SK-N-SH (cell line): ENCODE measurements around the gene ARHGEF4. TPM values are rescaled to one million over a fixed set of nuclear protein-coding genes. Genes with fewer than 3 reads are reported as not detected.

Experiments used
- CTCF ChIA-PET: fragments of 300-600, 350-600 bp; formaldehyde crosslinking; extraction: SDS; loops from one replicate; lab custom pipeline; 2021; lab: Yijun Ruan, JAX
- POLR2A ChIA-PET: fragments of 350-600 bp; sonication (Branson Sonifier 250); formaldehyde crosslinking; extraction: SDS; loops from one replicate; lab custom pipeline; 2020; ENCODE audit warnings: antibody characterized with exemption, inconsistent platforms; lab: Yijun Ruan, JAX
- DNase-seq: peaks from one replicate; pipeline ENCODE4 v3.0.0; 2012
- H2AFZ ChIP-seq: fragments of 200-600 bp; sonication (generic); 2 replicates; pipeline ENCODE4 v1.8.1; 2016; ENCODE audit warnings: antibody characterized with exemption, mild to moderate bottlenecking, low read depth
- H3F3A ChIP-seq: fragments of 200-600 bp; sonication (generic); replicated peaks from 2 replicates; pipeline ENCODE3; 2016; ENCODE audit warnings: antibody characterized with exemption, mild to moderate bottlenecking; ENCODE audit not compliant: insufficient read depth
- H3K27ac ChIP-seq, 2 experiments: fragments of 200-500 bp in 1 of 2; fragments of 200-600 bp in 1 of 2; sonication (Bioruptor generic) in 1 of 2; sonication (generic), shearing (Covaris generic) in 1 of 2; 2 replicates each; pipeline versions ENCODE4 v1.5.1 to v1.6.1; 2014 to 2016; ENCODE audit warnings: low read depth in 2 of 2, inconsistent platforms in 1 of 2, low read length in 1 of 2, mild to moderate bottlenecking in 1 of 2, mixed read lengths in 1 of 2
- H3K27me3 ChIP-seq: fragments of 200-600 bp; sonication (generic), shearing (Covaris generic); 2 replicates; pipeline ENCODE4 v1.6.1; 2016; ENCODE audit warnings: mixed run types; ENCODE audit not compliant: insufficient read depth
- H3K36me3 ChIP-seq, 2 experiments: fragments of 200-500 bp in 1 of 2; fragments of 200-600 bp in 1 of 2; sonication (Bioruptor generic) in 1 of 2; sonication (generic) in 1 of 2; replicated peaks in 1 of 2; 2 replicates each; pipeline versions ENCODE3 to v1.5.1; 2014 to 2016; ENCODE audit warnings: low read length in 1 of 2, mild to moderate bottlenecking in 1 of 2; ENCODE audit not compliant: insufficient read depth in 2 of 2, control insufficient read depth in 1 of 2
- H3K4me1 ChIP-seq, 2 experiments: fragments of 200-500 bp in 1 of 2; fragments of 200-600 bp in 1 of 2; sonication (Bioruptor generic) in 1 of 2; sonication (generic), shearing (Covaris generic) in 1 of 2; 2 replicates each; pipeline versions ENCODE4 v1.5.1 to v1.6.1; 2014 to 2016; ENCODE audit warnings: low read depth in 1 of 2, low read length in 1 of 2, mixed run types in 1 of 2; ENCODE audit not compliant: insufficient read depth in 2 of 2, control insufficient read depth in 1 of 2
- H3K4me2 ChIP-seq: fragments of 200-600 bp; sonication (generic), shearing (Covaris generic); 2 replicates; pipeline ENCODE4 v1.6.1; 2017; ENCODE audit warnings: mixed run types
- H3K4me3 ChIP-seq, 2 experiments: fragments of 200-500 bp in 1 of 2; fragments of 200-600 bp in 1 of 2; sonication (Bioruptor generic) in 1 of 2; sonication (generic), shearing (Covaris generic) in 1 of 2; 2 replicates each; pipeline versions ENCODE4 v1.5.1 to v1.8.1; 2014 to 2016; ENCODE audit warnings: low read depth in 2 of 2, inconsistent platforms in 1 of 2, low read length in 1 of 2, mild to moderate bottlenecking in 1 of 2, mixed read lengths in 1 of 2, moderate library complexity in 1 of 2
- H3K79me2 ChIP-seq: fragments of 200-600 bp; sonication (generic); 2 replicates; pipeline ENCODE4 v1.8.1; 2017; ENCODE audit warnings: mild to moderate bottlenecking; ENCODE audit not compliant: insufficient read depth
- H3K9ac ChIP-seq: fragments of 200-600 bp; sonication (generic); 2 replicates; pipeline ENCODE4 v1.6.1; 2017; ENCODE audit warnings: mixed run types
- H3K9me2 ChIP-seq: fragments of 200-600 bp; sonication (generic); 2 replicates; pipeline ENCODE4 v1.6.1; 2017; ENCODE audit warnings: mixed run types
- H3K9me3 ChIP-seq: fragments of 200-600 bp; sonication (generic); 2 replicates; pipeline ENCODE4 v1.6.1; 2017; ENCODE audit warnings: mixed run types, mild to moderate bottlenecking, moderate library complexity
- H4K20me1 ChIP-seq: fragments of 200-600 bp; sonication (generic); 2 replicates; pipeline ENCODE4 v1.6.1; 2017; ENCODE audit warnings: mild to moderate bottlenecking, mixed run types; ENCODE audit not compliant: insufficient read depth
- EP300 ChIP-seq, 2 experiments: IDR thresholded peaks; 2 replicates each; pipeline versions ENCODE4 v1.4.0 to v1.6.1; 2012; ENCODE audit warnings: borderline replicate concordance in 1 of 2, low read depth in 1 of 2, low read length in 1 of 2
- FOSL2 ChIP-seq: IDR thresholded peaks from 2 replicates; pipeline ENCODE4 v1.4.0; 2012; ENCODE audit warnings: low read depth, mild to moderate bottlenecking, moderate library complexity, borderline replicate concordance
- FOXJ3 ChIP-seq: sonication (generic); formaldehyde crosslinking; IDR thresholded peaks from 2 replicates; pipeline ENCODE4 v1.5.1; 2020; ENCODE audit warnings: mild to moderate bottlenecking, missing genetic modification reagents
- GATA2 ChIP-seq: sonication (generic); formaldehyde crosslinking; IDR thresholded peaks from 2 replicates; pipeline ENCODE4 v1.5.0; 2020; ENCODE audit warnings: mild to moderate bottlenecking, missing genetic modification reagents
- IRF3 ChIP-seq: fragments of 150-350 bp; IDR thresholded peaks from 2 replicates; pipeline ENCODE4 v1.6.1; 2016; ENCODE audit warnings: mild to moderate bottlenecking, low read depth, low read length
- MAX ChIP-seq: IDR thresholded peaks from 2 replicates; pipeline ENCODE4 v1.4.0; 2012; ENCODE audit warnings: low read depth
- MEF2A ChIP-seq: IDR thresholded peaks from 2 replicates; pipeline ENCODE4 v1.4.0; 2012; ENCODE audit warnings: low read depth, borderline replicate concordance
- MXI1 ChIP-seq: IDR thresholded peaks from 2 replicates; pipeline ENCODE4 v1.6.1; 2012; ENCODE audit warnings: mild to moderate bottlenecking, low read depth, low read length, improper control_type of control experiment
- RCOR1 ChIP-seq: fragments of 150-350 bp; IDR thresholded peaks from 2 replicates; pipeline ENCODE4 v1.6.1; 2017; ENCODE audit warnings: antibody characterized with exemption, low read length
- RXRA ChIP-seq: IDR thresholded peaks from 2 replicates; pipeline ENCODE4 v1.4.0; 2012; ENCODE audit warnings: low read depth, mild to moderate bottlenecking, borderline replicate concordance
- SMC3 ChIP-seq: IDR thresholded peaks from 2 replicates; pipeline ENCODE4 v1.6.1; 2012; ENCODE audit warnings: low read depth, low read length, improper control_type of control experiment
- YY1 ChIP-seq: IDR thresholded peaks from 2 replicates; pipeline ENCODE4 v1.4.0; 2012; ENCODE audit warnings: low read depth, mild to moderate bottlenecking
- WGBS: methylation state at CpG from one replicate; pipeline ENCODE4 v1.1.6; 2017; ENCODE audit warnings: low lambda C conversion rate; 5-methylcytosine and 5-hydroxymethylcytosine counted together
- polyA plus RNA-seq, 3 experiments: library from polyadenylated mRNA; depleted of rRNA; stranded (reverse); fragments of >200 nt; gene quantifications; 2 replicates each; pipeline ENCODE4 v1.2.3, GENCODE V29; 2012
- TF ChIP-seq, protein P1 (sequence below): fragments of 150-350 bp; IDR thresholded peaks from 2 replicates; pipeline ENCODE4 v1.6.1; 2017; ENCODE audit warnings: antibody characterized with exemption, low read length, low read depth, borderline replicate concordance
- TF ChIP-seq, protein P2 (sequence below): IDR thresholded peaks from 2 replicates; pipeline ENCODE4 v1.4.0; 2012; ENCODE audit warnings: low read depth, borderline replicate concordance
- TF ChIP-seq, protein P3 (sequence below): IDR thresholded peaks from 2 replicates; pipeline ENCODE4 v1.4.0; 2012; ENCODE audit warnings: low read depth, borderline replicate concordance

The ARHGEF4 gene
- polyA plus RNA-seq, 1 of the 3 experiments (the other 2 are of a cell fraction) = 2.3 TPM

DNA sequence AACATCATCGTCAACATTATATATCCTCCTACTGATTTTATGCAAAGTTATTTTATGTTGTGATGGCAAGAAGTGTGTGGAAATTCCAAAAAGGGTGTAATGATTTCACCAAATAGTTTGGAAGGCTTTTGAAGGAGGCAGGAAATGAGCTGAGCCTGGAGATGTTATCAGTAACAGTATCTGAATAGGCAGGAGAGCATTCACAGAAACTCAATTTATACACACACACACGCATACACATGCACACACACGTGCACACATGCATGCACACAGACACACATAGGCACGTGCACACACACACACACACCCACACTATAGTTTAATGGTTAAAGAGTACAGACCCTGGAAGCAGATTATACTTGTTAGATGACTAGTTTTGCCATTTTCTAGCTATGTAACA lies 47.3 kb downstream of the ARHGEF4 start:
- Histone ChIP-seq H3K9me3 (no peaks in the 10 kb centered on the region), H4K20me1 (no peaks in the 10 kb centered on the region), H3K9ac (no peak overlapping the region), H3K4me2 (no peak overlapping the region)
- ChIA-PET CTCF (interaction anchor here (1.1 to 5.9 kb wide), 6 partner anchors 10 to 85 kb away, joined by 3 to 54 read pairs (median 10); no protein-coding TSS in a partner anchor), POLR2A (no interaction called here)
- TF ChIP-seq GATA2 (CRISPR knock-in tag) (peak; percentile 85), FOXJ3 (no peak), MAX (no peak), FOSL2 (no peak), RCOR1 (peak; percentile 41; the same call in 1 of the 2 replicates), SMC3 (no peak), RXRA (no peak), MXI1 (peak; percentile 38; the same call in 1 of the 2 replicates), YY1 (no peak), IRF3 (no peak), EP300 (IDR thresholded peaks at IDR 0.05; ENCODE audit: borderline replicate concordance in 1 of 2, low read depth in 1 of 2, low read length in 1 of 2) (no peak), MEF2A (no peak)
- TF ChIP-seq, protein P1, sequence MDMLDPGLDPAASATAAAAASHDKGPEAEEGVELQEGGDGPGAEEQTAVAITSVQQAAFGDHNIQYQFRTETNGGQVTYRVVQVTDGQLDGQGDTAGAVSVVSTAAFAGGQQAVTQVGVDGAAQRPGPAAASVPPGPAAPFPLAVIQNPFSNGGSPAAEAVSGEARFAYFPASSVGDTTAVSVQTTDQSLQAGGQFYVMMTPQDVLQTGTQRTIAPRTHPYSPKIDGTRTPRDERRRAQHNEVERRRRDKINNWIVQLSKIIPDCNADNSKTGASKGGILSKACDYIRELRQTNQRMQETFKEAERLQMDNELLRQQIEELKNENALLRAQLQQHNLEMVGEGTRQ = no peak
- TF ChIP-seq, protein P2, sequence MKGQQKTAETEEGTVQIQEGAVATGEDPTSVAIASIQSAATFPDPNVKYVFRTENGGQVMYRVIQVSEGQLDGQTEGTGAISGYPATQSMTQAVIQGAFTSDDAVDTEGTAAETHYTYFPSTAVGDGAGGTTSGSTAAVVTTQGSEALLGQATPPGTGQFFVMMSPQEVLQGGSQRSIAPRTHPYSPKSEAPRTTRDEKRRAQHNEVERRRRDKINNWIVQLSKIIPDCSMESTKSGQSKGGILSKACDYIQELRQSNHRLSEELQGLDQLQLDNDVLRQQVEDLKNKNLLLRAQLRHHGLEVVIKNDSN = no peak
- TF ChIP-seq, protein P3, sequence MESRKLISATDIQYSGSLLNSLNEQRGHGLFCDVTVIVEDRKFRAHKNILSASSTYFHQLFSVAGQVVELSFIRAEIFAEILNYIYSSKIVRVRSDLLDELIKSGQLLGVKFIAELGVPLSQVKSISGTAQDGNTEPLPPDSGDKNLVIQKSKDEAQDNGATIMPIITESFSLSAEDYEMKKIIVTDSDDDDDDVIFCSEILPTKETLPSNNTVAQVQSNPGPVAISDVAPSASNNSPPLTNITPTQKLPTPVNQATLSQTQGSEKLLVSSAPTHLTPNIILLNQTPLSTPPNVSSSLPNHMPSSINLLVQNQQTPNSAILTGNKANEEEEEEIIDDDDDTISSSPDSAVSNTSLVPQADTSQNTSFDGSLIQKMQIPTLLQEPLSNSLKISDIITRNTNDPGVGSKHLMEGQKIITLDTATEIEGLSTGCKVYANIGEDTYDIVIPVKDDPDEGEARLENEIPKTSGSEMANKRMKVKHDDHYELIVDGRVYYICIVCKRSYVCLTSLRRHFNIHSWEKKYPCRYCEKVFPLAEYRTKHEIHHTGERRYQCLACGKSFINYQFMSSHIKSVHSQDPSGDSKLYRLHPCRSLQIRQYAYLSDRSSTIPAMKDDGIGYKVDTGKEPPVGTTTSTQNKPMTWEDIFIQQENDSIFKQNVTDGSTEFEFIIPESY = no peak
- TF ChIP-seq, all 33 proteins: peak for 3
- 30% methylated on average over 4 of the region's 4 CpGs for WGBS
- H3K36me3 ChIP-seq = no peaks in the 10 kb centered on the region
- no peak overlapping the region; a peak in 1 of 4 replicates for H3K27ac ChIP-seq
- H3K9me2 ChIP-seq = no peaks in the 10 kb centered on the region
- no peaks in the 10 kb centered on the region; the same call in 1 of the 2 replicates for H3K27me3 ChIP-seq
- no peak overlapping the region for H3K4me3 ChIP-seq
- no peak overlapping the region for H2AFZ ChIP-seq
- H3F3A ChIP-seq = no peaks in the 10 kb centered on the region
- peaks cover 0 to 17% of the 10 kb centered on the region in 2 experiments; a peak in 2 of 4 replicates for H3K4me1 ChIP-seq
- peak; percentile 53 for DNase-seq
- no peaks in the 10 kb centered on the region for H3K79me2 ChIP-seq
